GM19240 (cell line): Measurements from ENCODE around the gene ZNF267.
"Not testable (repeated sequence)": the region's sequence is repeated elsewhere in the genome, so short reads cannot be mapped to it uniquely, and the experiment has no call there.

Experiments
- DNase-seq: peaks from one replicate; pipeline ENCODE4 v3.0.0; 2011; ENCODE audit warnings: low spot score; ENCODE audit not compliant: insufficient read length

Gene ZNF267

DNA sequence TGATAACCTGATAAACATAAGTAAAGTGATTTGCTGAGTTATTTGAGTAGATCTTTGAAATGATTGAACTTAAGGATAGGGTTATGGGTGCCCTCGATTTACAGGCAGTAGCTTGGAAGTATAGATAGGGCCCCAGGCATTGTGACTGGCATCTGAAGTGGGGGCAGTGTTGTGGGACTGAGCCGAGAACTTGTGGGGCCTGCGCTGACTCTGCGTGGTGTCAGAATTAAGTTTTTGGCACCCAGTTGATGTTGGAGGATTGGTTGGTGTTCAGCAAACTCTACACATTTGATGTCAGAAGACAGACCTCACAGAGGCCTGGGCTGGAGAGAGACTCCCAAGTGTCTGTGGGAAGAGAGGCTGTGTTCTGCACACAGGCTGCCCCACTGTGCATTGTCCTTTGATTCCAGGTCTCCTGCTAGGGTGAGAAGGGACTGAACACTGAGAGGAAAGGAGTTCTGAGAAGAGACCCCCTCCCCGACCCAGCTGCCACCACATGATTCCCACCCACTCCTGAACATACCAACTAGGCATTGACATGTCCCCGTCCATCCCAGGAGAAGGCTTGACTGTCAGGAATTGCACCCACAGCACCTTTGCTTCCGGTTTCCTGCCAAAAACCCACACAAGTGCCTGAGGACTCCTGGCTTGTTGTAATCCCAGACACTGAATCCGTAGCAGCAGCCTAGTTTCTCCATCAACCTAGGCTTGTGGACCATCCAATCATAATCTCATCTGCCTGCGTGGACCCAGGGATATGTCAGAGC is 4.5 kb downstream of the ZNF267 start:
- DNase-seq = no peak

GRCh38 chr16:31879937-31880321 is 6.3 kb downstream of the ZNF267 start:
- no peak for DNase-seq

- DNase-seq = no peak
These were observed 6.8 kb downstream of the ZNF267 start for GRCh38 chr16:31880322-31880979.

DNA sequence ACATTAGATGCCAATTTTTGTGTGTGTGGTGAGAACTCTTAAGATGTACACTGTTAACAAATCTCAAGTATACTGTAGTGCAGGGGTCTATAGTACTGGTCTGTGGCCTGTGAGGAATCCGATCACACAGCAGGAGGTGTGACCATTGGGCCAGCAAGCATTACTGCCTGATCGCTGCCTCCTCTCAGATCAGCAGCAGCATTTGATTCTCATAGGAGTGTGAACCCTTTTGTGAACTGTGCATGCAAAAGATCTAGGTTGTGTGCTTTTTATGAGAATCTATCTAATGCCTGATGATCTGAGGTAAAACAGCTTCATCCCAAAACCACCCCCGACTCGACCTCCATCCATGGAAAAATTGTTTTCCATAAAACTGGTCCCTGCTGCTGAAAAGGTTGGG is 12.6 kb downstream of the ZNF267 start:
- DNase-seq = no peak

DNA sequence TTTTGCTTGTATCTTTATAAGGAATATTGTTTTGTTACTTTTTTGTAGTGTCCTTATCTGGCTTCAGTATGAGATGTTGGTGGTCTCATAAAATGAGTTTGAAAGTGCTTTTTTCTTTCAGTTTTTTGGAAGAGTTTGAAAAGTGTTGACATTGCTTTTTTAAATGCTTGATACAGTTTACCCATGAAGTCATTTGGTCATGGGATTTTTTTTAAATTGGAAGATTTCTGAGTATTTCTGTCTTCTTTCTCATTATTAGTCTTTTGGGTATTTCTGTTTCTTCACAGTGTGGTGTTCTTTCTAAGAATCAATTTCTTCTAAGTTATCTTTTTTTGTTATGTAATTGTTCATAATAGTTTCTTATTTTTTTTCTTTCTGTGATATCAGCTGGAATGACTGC is 15.1 kb downstream of the ZNF267 start:
- no peak for DNase-seq

GRCh38 chr16:31892111-31892510 is 18.5 kb downstream of the ZNF267 start:
- DNase-seq = not testable (repeated sequence)

- DNase-seq = no peak
These were observed 20.2 kb downstream of the ZNF267 start for GRCh38 chr16:31893824-31894223.

- no peak for DNase-seq
These were observed 23.7 kb downstream of the ZNF267 start for GRCh38 chr16:31897283-31897682.

GRCh38 chr16:31899505-31899904 is 25.9 kb downstream of the ZNF267 start:
- DNase-seq = no peak

DNA sequence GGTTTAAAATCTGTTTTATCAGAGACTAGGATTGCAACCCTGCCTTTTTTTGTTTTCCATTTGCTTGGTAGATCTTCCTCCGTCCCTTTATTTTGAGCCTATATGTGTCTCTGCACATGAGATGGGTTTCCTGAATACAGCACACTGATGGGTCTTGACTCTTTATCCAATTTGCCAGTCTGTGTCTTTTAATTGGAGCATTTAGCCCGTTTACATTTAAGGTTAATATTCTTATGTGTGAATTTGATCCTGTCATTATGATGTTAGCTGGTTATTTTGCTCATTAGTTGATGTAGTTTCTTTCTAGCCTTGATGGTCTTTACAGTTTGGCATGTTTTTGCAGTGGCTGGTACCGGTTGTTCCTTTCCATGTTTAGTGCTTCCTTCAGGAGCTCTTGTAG is 31.0 kb downstream of the ZNF267 start:
- not testable (repeated sequence) for DNase-seq

GRCh38 chr16:31913668-31914067 is 40.1 kb downstream of the ZNF267 start:
- no peak for DNase-seq

DNA sequence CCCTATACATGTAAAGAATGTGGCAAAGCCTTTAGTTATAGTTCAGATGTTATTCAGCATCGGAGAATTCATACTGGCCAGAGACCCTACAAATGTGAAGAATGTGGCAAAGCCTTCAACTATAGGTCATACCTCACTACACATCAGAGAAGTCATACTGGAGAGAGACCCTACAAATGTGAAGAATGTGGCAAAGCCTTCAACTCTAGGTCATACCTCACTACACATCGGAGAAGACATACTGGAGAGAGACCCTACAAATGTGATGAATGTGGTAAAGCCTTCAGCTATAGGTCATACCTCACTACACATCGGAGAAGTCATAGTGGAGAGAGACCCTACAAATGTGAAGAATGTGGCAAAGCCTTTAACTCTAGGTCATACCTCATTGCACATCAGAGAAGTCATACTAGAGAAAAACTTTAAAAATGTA is 42.5 kb downstream of the ZNF267 start:
- DNase-seq = no peak

DNA sequence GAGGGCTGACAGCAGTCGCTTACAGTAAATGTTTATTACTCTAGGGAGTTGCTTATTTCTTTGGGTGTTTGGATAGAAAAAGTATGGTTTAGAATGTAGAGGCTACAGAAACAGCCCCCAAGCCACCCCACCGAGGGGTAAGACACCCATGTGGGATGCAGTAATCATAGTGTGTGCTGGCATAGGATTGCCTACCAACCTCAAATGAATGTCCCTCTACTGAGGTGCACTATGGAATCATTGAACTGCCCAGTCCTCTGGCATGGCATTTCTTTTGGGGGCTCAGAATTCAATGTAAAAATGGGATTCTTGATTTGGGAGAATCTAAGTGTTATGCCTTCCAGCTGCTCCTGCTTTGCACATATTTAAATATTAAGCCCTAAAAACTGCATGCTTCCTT is 46.8 kb downstream of the ZNF267 start:
- no peak for DNase-seq

GRCh38 chr16:31951806-31952205 is 78.2 kb downstream of the ZNF267 start:
- DNase-seq = not testable (repeated sequence)

GRCh38 chr16:31952206-31952605 is 78.6 kb downstream of the ZNF267 start:
- DNase-seq = not testable (repeated sequence)

DNA sequence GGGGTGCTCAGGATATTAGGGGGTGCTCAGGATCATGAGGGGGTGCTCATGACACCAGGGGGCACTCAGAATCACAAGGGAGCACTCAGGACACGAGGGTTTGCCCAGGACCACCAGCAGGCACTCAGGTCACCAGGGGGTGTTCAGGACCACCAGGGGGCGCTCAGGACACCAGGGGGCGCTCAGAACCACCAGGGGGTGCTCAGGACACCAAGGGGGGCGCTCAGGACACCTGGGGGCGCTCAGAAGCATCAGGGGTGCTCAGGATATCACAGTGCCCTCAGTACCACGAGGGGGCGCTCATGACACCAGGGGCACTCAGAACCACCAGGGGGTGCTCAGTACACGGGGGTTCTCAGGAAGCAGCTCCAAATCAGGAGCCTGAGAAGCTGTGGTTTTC is 82.6 kb downstream of the ZNF267 start:
- not testable (repeated sequence) for DNase-seq

DNA sequence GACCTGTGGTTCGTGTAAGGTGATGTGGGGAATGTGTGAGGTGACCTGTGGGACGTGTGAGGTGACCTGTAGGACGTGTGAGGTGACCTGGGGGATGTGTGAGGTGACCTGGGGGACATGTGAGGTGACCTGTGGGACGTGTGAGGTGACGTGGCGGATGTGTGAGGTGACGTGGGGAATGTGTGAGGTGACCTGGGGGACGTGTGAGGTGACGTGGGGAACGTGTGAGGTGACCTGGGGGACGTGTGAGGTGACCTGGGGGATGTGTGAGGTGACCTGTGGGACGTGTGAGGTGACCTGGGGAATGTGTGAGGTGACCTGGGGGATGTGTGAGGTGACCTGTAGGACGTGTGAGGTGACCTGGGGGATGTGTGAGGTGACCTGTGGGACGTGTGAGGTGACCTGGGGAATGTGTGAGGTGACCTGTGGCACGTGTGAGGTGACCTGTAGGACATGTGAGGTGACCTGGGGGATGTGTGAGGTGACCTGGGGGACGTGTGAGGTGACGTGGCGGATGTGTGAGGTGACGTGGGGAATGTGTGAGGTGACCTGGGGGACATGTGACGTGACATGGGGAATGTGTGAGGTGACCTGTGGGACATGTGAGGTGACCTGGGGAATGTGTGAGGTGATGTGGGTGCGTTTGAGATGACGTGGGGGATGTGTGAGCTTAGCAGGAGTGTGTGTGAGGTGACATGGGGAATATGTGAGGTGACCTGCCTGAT is 86.7 kb downstream of the ZNF267 start:
- not testable (repeated sequence) for DNase-seq
